HEK293 (cell line): Measurements from ENCODE around the gene STRIP1.

Source experiments
- CTCF ChIA-PET: fragments of 350-600 bp; formaldehyde crosslinking; extraction: SDS; loops from one replicate; lab custom pipeline; 2021; ENCODE audit warnings: antibody characterized with exemption; lab: Yijun Ruan, JAX
- POLR2A ChIA-PET: fragments of 300-600 bp; formaldehyde crosslinking; extraction: SDS; loops from one replicate; lab custom pipeline; 2020; ENCODE audit warnings: antibody characterized with exemption, inconsistent platforms; lab: Yijun Ruan, JAX
- H3K27ac ChIP-seq: fragments of 200-500 bp; sonication (Bioruptor generic); 2 replicates; pipeline ENCODE4 v1.5.1; 2014; ENCODE audit warnings: low read depth, low read length, control low read depth, inconsistent platforms; ENCODE audit errors: extremely low read depth
- H3K36me3 ChIP-seq, 2 experiments: fragments of 200-500 bp in 1 of 2; sonication (Bioruptor generic) in 1 of 2; 1 replicate in 1 of 2; 2 replicates in 1 of 2; pipeline ENCODE4 v1.5.1; 2014 to 2017; ENCODE audit warnings: inconsistent platforms in 2 of 2, low read length in 2 of 2; ENCODE audit not compliant: control insufficient read depth in 2 of 2, insufficient read depth in 1 of 2
- H3K4me1 ChIP-seq: fragments of 200-500 bp; sonication (Bioruptor generic); 2 replicates; pipeline ENCODE4 v1.5.1; 2014; ENCODE audit warnings: mild to moderate bottlenecking, low read length, inconsistent platforms; ENCODE audit not compliant: control insufficient read depth, insufficient read depth
- H3K4me3 ChIP-seq: 2 replicates; pipeline ENCODE4 v1.5.1; 2011; ENCODE audit warnings: low read depth, mild to moderate bottlenecking, control low read depth, low read length, moderate library complexity
- H3K9me3 ChIP-seq: fragments of 200-500 bp; sonication (Bioruptor generic); 2 replicates; pipeline ENCODE4 v1.5.1; 2014; ENCODE audit warnings: low read depth, low read length, inconsistent platforms; ENCODE audit not compliant: control insufficient read depth, insufficient read depth
- BCL11B ChIP-seq: fragments of 450-650 bp; formaldehyde crosslinking; IDR thresholded peaks from 2 replicates; pipeline ENCODE4 v1.5.1; 2016; ENCODE audit warnings: low read depth, missing biosample characterization, missing genetic modification characterization
- GFI1B ChIP-seq: fragments of 450-650 bp; formaldehyde crosslinking; IDR thresholded peaks from 2 replicates; pipeline ENCODE4 v1.5.1; 2016; ENCODE audit warnings: missing biosample characterization, missing genetic modification characterization
- HOXA7 ChIP-seq: sonication (generic); formaldehyde crosslinking; IDR thresholded peaks from 2 replicates; pipeline ENCODE4 v1.8.1; 2022; ENCODE audit warnings: missing genetic modification reagents, borderline replicate concordance
- KLF1 ChIP-seq: fragments of 450-650 bp; formaldehyde crosslinking; IDR thresholded peaks from 2 replicates; pipeline ENCODE4 v1.5.1; 2016; ENCODE audit warnings: missing biosample characterization, missing genetic modification characterization
- TRIM28 ChIP-seq: IDR thresholded peaks from 2 replicates; pipeline ENCODE4 v1.6.1; 2011; ENCODE audit warnings: low read length, control low read depth, borderline replicate concordance
- ZBTB48 ChIP-seq: fragments of 450-650 bp; formaldehyde crosslinking; IDR thresholded peaks from 2 replicates; pipeline ENCODE4 v1.5.1; 2016; ENCODE audit warnings: missing biosample characterization, missing genetic modification characterization
- ZEB2 ChIP-seq: fragments of 450-650 bp; formaldehyde crosslinking; IDR thresholded peaks from 2 replicates; pipeline ENCODE4 v1.5.1; 2016; ENCODE audit warnings: missing biosample characterization, missing genetic modification characterization
- ZFP69B ChIP-seq: fragments of 450-650 bp; formaldehyde crosslinking; IDR thresholded peaks from 2 replicates; pipeline ENCODE4 v1.5.1; 2016; ENCODE audit warnings: missing biosample characterization, missing genetic modification characterization
- ZNF140 ChIP-seq: fragments of 450-650 bp; formaldehyde crosslinking; IDR thresholded peaks from 2 replicates; pipeline ENCODE4 v1.5.1; 2016; ENCODE audit warnings: missing biosample characterization, missing genetic modification characterization
- ZNF19 ChIP-seq: fragments of 450-650 bp; formaldehyde crosslinking; IDR thresholded peaks from 2 replicates; pipeline ENCODE4; 2016; ENCODE audit warnings: missing biosample characterization, missing genetic modification characterization, low read depth
- ZNF24 ChIP-seq: fragments of 450-650 bp; formaldehyde crosslinking; IDR thresholded peaks from 2 replicates; pipeline ENCODE4 v1.5.1; 2016; ENCODE audit warnings: missing biosample characterization, missing genetic modification characterization
- ZNF292 ChIP-seq: fragments of 450-650 bp; formaldehyde crosslinking; IDR thresholded peaks from 2 replicates; pipeline ENCODE4 v1.5.1; 2016; ENCODE audit warnings: low read depth, missing biosample characterization, missing genetic modification characterization, borderline replicate concordance
- ZNF324 ChIP-seq: fragments of 450-650 bp; formaldehyde crosslinking; IDR thresholded peaks from 2 replicates; pipeline ENCODE4 v1.5.1; 2016; ENCODE audit warnings: missing biosample characterization, missing genetic modification characterization
- ZNF394 ChIP-seq: fragments of 450-650 bp; formaldehyde crosslinking; IDR thresholded peaks from 2 replicates; pipeline ENCODE4 v1.5.1; 2016; ENCODE audit warnings: missing biosample characterization, missing genetic modification characterization, mild to moderate bottlenecking, moderate library complexity, borderline replicate concordance
- ZNF398 ChIP-seq: fragments of 450-650 bp; formaldehyde crosslinking; IDR thresholded peaks from 2 replicates; pipeline ENCODE4 v1.5.1; 2017; ENCODE audit warnings: missing biosample characterization, missing genetic modification characterization
- ZNF654 ChIP-seq: fragments of 450-650 bp; formaldehyde crosslinking; IDR thresholded peaks from 2 replicates; pipeline ENCODE4 v1.5.1; 2016; ENCODE audit warnings: low read depth, missing biosample characterization, missing genetic modification characterization
- ZNF660 ChIP-seq: fragments of 450-650 bp; IDR thresholded peaks from 2 replicates; pipeline ENCODE4 v1.5.1; 2018; ENCODE audit warnings: missing biosample characterization, mild to moderate bottlenecking, missing genetic modification characterization
- ZNF776 ChIP-seq: fragments of 450-650 bp; formaldehyde crosslinking; IDR thresholded peaks from 2 replicates; pipeline ENCODE4 v1.5.0; 2017; ENCODE audit warnings: missing biosample characterization, missing genetic modification characterization, borderline replicate concordance
- ZNF777 ChIP-seq: fragments of 450-650 bp; formaldehyde crosslinking; IDR thresholded peaks from 2 replicates; pipeline ENCODE4 v1.5.1; 2017; ENCODE audit warnings: missing biosample characterization, missing genetic modification characterization, borderline replicate concordance
- ZXDB ChIP-seq: fragments of 450-650 bp; formaldehyde crosslinking; IDR thresholded peaks from 2 replicates; pipeline ENCODE4 v1.5.1; 2016; ENCODE audit warnings: missing biosample characterization, missing genetic modification characterization
- TF ChIP-seq, protein P1 (sequence below): fragments of 450-650 bp; formaldehyde crosslinking; IDR thresholded peaks from 2 replicates; pipeline ENCODE4 v1.5.1; 2016; ENCODE audit warnings: missing biosample characterization, missing genetic modification characterization
- TF ChIP-seq, protein P2 (sequence below): fragments of 450-650 bp; IDR thresholded peaks from 2 replicates; pipeline ENCODE4 v1.5.1; 2018; ENCODE audit warnings: missing biosample characterization, missing genetic modification characterization

STRIP1 gene

DNA sequence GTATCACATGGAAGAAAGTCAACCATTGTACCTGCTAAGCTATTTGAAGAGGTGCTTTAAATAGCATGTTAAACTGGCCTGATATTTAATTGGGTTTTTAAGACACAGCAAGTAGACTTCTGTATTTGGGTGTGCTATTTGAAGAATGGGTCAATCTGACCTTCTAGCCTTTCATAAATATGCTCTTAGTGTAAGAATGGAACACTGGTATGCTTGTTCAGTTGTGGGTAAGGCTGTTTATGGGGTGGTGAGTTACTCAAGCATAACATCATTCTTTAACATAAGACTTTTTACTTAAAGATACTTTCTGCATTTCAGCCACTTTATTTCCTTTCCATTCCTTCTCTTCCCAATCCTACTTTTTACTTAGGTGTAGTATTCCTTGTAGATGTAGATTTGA lies 28.5 kb upstream of the STRIP1 start:
- TF ChIP-seq HOXA7 (CRISPR knock-in tag) (no peak), ZNF292 (no peak), ZNF777 (tag by site-specific recombination) (no peak), ZEB2 (no peak), ZNF324 (tag by site-specific recombination) (no peak), TRIM28 (no peak), BCL11B (tag by site-specific recombination) (no peak), ZNF398 (no peak), GFI1B (tag by site-specific recombination) (no peak), ZNF140 (tag by site-specific recombination) (no peak), KLF1 (no peak)
- TF ChIP-seq, protein P1, sequence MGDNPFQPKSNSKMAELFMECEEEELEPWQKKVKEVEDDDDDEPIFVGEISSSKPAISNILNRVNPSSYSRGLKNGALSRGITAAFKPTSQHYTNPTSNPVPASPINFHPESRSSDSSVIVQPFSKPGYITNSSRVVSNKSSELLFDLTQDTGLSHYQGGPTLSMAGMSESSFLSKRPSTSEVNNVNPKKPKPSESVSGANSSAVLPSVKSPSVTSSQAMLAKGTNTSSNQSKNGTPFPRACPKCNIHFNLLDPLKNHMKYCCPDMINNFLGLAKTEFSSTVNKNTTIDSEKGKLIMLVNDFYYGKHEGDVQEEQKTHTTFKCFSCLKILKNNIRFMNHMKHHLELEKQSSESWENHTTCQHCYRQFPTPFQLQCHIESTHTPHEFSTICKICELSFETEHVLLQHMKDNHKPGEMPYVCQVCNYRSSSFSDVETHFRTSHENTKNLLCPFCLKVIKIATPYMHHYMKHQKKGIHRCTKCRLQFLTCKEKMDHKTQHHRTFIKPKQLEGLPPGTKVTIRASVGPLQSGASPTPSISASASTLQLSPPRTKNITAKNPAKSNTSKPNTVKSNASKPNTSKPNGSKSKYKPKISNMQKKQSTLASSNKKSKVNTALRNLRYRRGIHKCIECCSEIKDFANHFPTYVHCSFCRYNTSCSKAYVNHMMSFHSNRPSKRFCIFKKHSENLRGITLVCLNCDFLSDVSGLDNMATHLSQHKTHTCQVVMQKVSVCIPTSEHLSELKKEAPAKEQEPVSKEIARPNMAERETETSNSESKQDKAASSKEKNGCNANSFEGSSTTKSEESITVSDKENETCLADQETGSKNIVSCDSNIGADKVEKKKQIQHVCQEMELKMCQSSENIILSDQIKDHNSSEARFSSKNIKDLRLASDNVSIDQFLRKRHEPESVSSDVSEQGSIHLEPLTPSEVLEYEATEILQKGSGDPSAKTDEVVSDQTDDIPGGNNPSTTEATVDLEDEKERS (tag by site-specific recombination) = no peak

GRCh38 chr1:110006516-110006915 lies 27.9 kb upstream of the STRIP1 start:
- no peak overlapping the region for H3K27ac ChIP-seq
- H3K4me1 ChIP-seq = peaks cover 25% of the 10 kb centered on the region
- ChIA-PET POLR2A (interaction anchor here (0.9 to 1.2 kb wide), 2 partner anchors 21 to 22 kb away, joined by 3 read pairs; partner anchors contain the start of gene AHCYL1), CTCF (interaction anchor here (0.6 to 3.2 kb wide), 6 partner anchors 21 to 454 kb away, joined by 3 to 36 read pairs (median 4); partner anchors contain the start of gene AHCYL1)
- no peaks in the 10 kb centered on the region for H3K9me3 ChIP-seq
- peaks cover 12 to 30% of the 10 kb centered on the region in 2 experiments for H3K36me3 ChIP-seq
- no peak for TF ChIP-seq ZNF660 (tag by site-specific recombination)
- TF ChIP-seq ZNF19 (tag by site-specific recombination) = no peak
- TF ChIP-seq ZNF394 (tag by site-specific recombination) = no peak
- no peak for TF ChIP-seq ZXDB (tag by site-specific recombination)
- TF ChIP-seq ZNF654 (tag by site-specific recombination) = no peak
- TF ChIP-seq ZFP69B = no peak
- no peak for TF ChIP-seq ZNF24 (tag by site-specific recombination)
- no peak for TF ChIP-seq HOXA7 (CRISPR knock-in tag)
- TF ChIP-seq ZNF776 (tag by site-specific recombination) = no peak
- TF ChIP-seq ZBTB48 (tag by site-specific recombination) = no peak
- TF ChIP-seq, protein P2, sequence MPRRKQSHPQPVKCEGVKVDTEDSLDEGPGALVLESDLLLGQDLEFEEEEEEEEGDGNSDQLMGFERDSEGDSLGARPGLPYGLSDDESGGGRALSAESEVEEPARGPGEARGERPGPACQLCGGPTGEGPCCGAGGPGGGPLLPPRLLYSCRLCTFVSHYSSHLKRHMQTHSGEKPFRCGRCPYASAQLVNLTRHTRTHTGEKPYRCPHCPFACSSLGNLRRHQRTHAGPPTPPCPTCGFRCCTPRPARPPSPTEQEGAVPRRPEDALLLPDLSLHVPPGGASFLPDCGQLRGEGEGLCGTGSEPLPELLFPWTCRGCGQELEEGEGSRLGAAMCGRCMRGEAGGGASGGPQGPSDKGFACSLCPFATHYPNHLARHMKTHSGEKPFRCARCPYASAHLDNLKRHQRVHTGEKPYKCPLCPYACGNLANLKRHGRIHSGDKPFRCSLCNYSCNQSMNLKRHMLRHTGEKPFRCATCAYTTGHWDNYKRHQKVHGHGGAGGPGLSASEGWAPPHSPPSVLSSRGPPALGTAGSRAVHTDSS (tag by site-specific recombination) = no peak
- no peak overlapping the region for H3K4me3 ChIP-seq

More for the DNA sequence above, 28.5 kb upstream of the STRIP1 start:
- peaks cover 25% of the 10 kb centered on the region for H3K4me1 ChIP-seq
- no peaks in the 10 kb centered on the region for H3K9me3 ChIP-seq
- ChIA-PET CTCF (interaction anchor here (0.8 to 3.2 kb wide), 6 partner anchors 12 to 454 kb away, joined by 3 to 36 read pairs (median 5); partner anchors contain the start of gene AHCYL1), POLR2A (interaction anchor here (1.2 kb wide), 1 partner anchor 21 kb away, joined by 3 read pairs; the partner anchor contains the start of gene AHCYL1)
- H3K4me3 ChIP-seq = no peak overlapping the region
- peaks cover 12 to 25% of the 10 kb centered on the region in 2 experiments for H3K36me3 ChIP-seq
- H3K27ac ChIP-seq = no peak overlapping the region
